Uterus (tissue), 4 donors: ENCODE measurements around the gene CACNA1E. TPM values are rescaled to one million over a fixed set of nuclear protein-coding genes. Genes with fewer than 3 reads are reported as not detected.

Experiments
- DNase-seq, 2 donors: peaks; one replicate each; pipeline ENCODE4 v3.0.0-alpha.2; 2019 to 2020
- H3K27ac ChIP-seq, 2 donors: fragments of 200-600 bp; sonication (generic); 1 replicate in 1 of 2; 2 replicates in 1 of 2; pipeline ENCODE4 v1.5.1; 2016 to 2018
- H3K27me3 ChIP-seq, 2 donors: fragments of 200-600 bp; sonication (generic); one replicate each; pipeline ENCODE4 v1.5.1; 2018 to 2019; ENCODE audit warnings: control low read depth in 1 of 2
- H3K36me3 ChIP-seq, 2 donors: fragments of 200-600 bp; sonication (generic); one replicate each; pipeline ENCODE4 v1.5.1; 2019; ENCODE audit warnings: control low read depth in 1 of 2
- H3K4me1 ChIP-seq, 2 donors: fragments of 200-600 bp; sonication (generic); one replicate each; pipeline ENCODE4 v1.5.1; 2018 to 2019; ENCODE audit warnings: control low read depth in 1 of 2
- H3K4me3 ChIP-seq, 2 donors: fragments of 200-600 bp; sonication (generic); 1 replicate in 1 of 2; 2 replicates in 1 of 2; pipeline ENCODE4 v1.5.1; 2018 to 2019; ENCODE audit warnings: mild to moderate bottlenecking in 1 of 2
- H3K9me3 ChIP-seq, 2 donors: fragments of 200-600 bp; sonication (generic); one replicate each; pipeline ENCODE4 v1.5.1; 2019; ENCODE audit warnings: control low read depth in 1 of 2
- POLR2A ChIP-seq, 2 donors: fragments of 450-650 bp; IDR thresholded peaks; one replicate each; pipeline ENCODE4 v1.6.1; 2016; ENCODE audit warnings: antibody characterized with exemption in 2 of 2, mild to moderate bottlenecking in 1 of 2, moderate library complexity in 1 of 2
- intact Hi-C: fragments of 100-400 bp; cut with DNase I; formaldehyde crosslinking; loops from one replicate; pipeline ENCODE4 v1.15.1; 2023; ENCODE audit warnings: low total_unique reads
- total RNA-seq, 4 donors: library from RNA; depleted of rRNA in 3 of 4; stranded (reverse); fragments of >200 nt in 3 of 4; gene quantifications; one replicate each; pipeline versions ENCODE4 v1.1.0 to v1.2.4, GENCODE V29; 2014 to 2023
- TF ChIP-seq, protein P1 (sequence below), 4 experiments: fragments of 200-600 bp in 2 of 4; fragments of 450-650 bp in 2 of 4; sonication (generic) in 2 of 4; IDR thresholded peaks; one replicate each; pipeline ENCODE4 v1.5.1; 2016 to 2019; ENCODE audit warnings: antibody characterized with exemption in 4 of 4, mild to moderate bottlenecking in 2 of 4, moderate library complexity in 1 of 4
- donor health status: DM: yes; HTN: yes; CAD: no.

Gene CACNA1E
- total RNA-seq, 4 donors from 2014 or later, result 0.12 to 3.4 TPM; not detected in 2

DNA sequence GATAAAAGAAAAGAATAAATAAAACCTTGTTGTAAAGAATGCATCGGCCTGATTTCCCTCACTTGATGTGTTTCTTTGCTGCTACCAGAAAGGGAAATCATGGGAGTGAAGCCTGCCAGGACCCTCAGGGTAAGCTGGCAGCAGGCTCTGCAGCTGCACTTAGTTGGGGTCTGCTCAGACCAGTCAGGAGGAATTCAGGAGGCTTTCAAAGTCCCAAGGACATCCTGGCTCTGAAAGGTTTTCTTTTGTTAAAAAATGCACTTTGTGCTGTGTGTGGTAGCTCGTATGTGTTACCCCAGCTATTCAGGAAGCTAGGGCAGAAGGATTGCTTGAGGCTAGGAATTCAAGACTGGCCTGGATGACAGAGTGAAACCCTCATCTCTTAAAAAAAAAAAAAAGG is 323.4 kb downstream of the CACNA1E start:
- Histone ChIP-seq H3K27me3 (no peaks in the 10 kb centered on the region), H3K36me3 (no peaks in the 10 kb centered on the region), H3K27ac (no peak overlapping the region), H3K4me3 (no peak overlapping the region), H3K9me3 (no peaks in the 10 kb centered on the region), H3K4me1 (no peaks in the 10 kb centered on the region)
- intact Hi-C loops, result no loop called here
- no peak for DNase-seq
- no peak for TF ChIP-seq POLR2A (IDR thresholded peaks at IDR 0.05)
- TF ChIP-seq, protein P1, sequence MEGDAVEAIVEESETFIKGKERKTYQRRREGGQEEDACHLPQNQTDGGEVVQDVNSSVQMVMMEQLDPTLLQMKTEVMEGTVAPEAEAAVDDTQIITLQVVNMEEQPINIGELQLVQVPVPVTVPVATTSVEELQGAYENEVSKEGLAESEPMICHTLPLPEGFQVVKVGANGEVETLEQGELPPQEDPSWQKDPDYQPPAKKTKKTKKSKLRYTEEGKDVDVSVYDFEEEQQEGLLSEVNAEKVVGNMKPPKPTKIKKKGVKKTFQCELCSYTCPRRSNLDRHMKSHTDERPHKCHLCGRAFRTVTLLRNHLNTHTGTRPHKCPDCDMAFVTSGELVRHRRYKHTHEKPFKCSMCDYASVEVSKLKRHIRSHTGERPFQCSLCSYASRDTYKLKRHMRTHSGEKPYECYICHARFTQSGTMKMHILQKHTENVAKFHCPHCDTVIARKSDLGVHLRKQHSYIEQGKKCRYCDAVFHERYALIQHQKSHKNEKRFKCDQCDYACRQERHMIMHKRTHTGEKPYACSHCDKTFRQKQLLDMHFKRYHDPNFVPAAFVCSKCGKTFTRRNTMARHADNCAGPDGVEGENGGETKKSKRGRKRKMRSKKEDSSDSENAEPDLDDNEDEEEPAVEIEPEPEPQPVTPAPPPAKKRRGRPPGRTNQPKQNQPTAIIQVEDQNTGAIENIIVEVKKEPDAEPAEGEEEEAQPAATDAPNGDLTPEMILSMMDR (IDR thresholded peaks at IDR 0.05), result no peak

DNA sequence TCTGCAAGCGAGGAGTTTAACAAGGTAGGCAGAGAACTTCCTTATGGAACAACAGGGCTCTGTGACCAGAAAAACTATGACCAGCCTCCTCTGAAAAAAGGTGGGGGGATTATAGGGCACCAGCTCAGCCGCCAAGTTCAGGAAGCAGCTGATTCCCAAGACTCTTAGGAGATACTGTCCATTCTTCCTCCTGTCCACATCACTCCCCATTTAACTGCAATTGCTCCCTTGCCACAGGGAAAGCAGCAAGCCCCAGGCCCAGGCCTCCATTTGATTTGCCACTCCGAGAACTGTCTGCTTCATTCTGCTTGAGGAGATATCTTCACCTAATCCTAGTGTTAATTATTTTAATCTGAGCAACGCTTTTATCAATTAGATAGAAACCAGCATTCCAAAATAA is 323.9 kb downstream of the CACNA1E start:
- DNase-seq, result no peak
- Histone ChIP-seq H3K4me3 (no peak overlapping the region), H3K27me3 (no peaks in the 10 kb centered on the region), H3K27ac (no peak overlapping the region), H3K36me3 (no peaks in the 10 kb centered on the region), H3K9me3 (no peaks in the 10 kb centered on the region), H3K4me1 (no peaks in the 10 kb centered on the region)
- intact Hi-C loops, result no loop called here
- TF ChIP-seq, protein P1 (IDR thresholded peaks at IDR 0.05), result no peak
- TF ChIP-seq POLR2A (IDR thresholded peaks at IDR 0.05), result no peak

DNA sequence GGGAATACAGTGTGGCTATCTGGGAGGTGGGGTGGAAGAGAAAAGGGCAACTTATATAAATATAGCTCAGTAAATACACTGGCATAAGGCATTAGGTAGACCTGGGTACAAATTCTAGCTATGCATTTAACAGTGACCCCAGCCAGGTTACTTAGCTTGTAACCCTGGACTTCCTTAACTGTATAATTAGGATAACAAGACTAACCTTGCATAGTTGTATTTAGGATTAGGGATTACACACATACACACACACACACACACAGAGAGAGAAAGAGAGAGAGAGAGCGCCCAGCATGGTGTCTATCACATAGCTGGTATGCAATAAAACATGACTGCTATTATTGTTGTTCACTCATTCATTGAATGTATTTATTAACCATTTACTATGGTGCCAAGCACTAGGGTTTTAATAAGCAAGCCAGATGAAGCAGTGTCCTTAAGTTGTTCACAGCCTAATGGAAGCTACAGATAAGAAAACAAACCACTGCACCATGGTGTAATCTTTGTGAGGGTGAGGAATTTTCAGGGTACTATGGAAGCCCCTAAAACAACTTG is 326.8 kb downstream of the CACNA1E start:
- no peaks in the 10 kb centered on the region for H3K36me3 ChIP-seq
- no peak for DNase-seq
- H3K4me1 ChIP-seq, result no peaks in the 10 kb centered on the region
- H3K27me3 ChIP-seq, result no peaks in the 10 kb centered on the region
- H3K9me3 ChIP-seq, result no peaks in the 10 kb centered on the region
- no peak overlapping the region for H3K4me3 ChIP-seq
- H3K27ac ChIP-seq, result no peak overlapping the region
- TF ChIP-seq POLR2A (IDR thresholded peaks at IDR 0.05), result no peak
- TF ChIP-seq, protein P1 (IDR thresholded peaks at IDR 0.05), result no peak
- intact Hi-C loops, result no loop called here

DNA sequence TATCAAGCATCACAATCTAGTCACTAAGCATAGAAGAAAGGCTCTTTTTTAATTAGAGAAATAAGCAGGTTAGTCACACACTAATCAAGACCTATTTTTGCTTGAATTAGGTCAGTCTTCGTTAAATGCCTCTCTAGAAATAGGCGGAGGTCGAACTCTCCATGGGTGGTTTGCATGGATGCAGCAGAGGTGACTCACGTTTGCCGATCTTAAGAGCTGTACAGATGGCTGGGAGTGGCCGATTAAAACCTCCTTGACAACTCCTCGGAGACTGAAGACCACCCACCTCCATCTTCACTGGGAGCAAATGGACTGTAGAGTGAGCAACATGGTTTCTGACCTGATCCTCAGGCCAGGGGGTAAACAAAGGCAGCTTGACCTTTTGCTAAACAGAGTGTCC is 328.9 kb downstream of the CACNA1E start:
- Histone ChIP-seq H3K36me3 (no peaks in the 10 kb centered on the region), H3K4me3 (no peak overlapping the region), H3K27me3 (no peaks in the 10 kb centered on the region), H3K4me1 (no peaks in the 10 kb centered on the region), H3K9me3 (no peaks in the 10 kb centered on the region), H3K27ac (no peak overlapping the region)
- no peak for DNase-seq
- TF ChIP-seq, protein P1 (IDR thresholded peaks at IDR 0.05), result no peak
- TF ChIP-seq POLR2A (IDR thresholded peaks at IDR 0.05), result no peak
- intact Hi-C loops, result no loop called here

DNA sequence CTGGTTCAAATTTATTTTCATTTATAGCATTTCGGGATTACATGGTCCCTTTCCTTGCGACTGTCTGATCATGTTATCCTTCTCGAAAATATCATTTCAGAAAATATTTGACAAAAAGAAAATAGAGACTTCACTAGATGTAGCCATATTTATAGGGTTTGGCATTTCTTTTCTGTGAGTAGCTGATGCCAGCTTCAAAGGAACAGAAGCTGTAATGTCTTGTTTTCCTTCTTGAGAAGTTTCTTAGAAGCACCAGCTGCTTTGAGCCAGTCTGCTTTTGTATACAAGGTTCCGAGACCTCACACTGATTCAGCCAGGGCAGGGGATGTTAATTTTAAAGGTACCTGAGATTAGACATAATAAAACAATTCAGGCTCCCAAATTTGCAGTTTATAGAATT is 329.9 kb downstream of the CACNA1E start:
- no peaks in the 10 kb centered on the region for H3K27me3 ChIP-seq
- TF ChIP-seq POLR2A (IDR thresholded peaks at IDR 0.05), result no peak
- TF ChIP-seq, protein P1 (IDR thresholded peaks at IDR 0.05), result no peak
- no peaks in the 10 kb centered on the region for H3K9me3 ChIP-seq
- H3K36me3 ChIP-seq, result no peaks in the 10 kb centered on the region
- H3K4me1 ChIP-seq, result no peaks in the 10 kb centered on the region
- intact Hi-C loops, result no loop called here
- DNase-seq, result no peak
- H3K27ac ChIP-seq, result no peak overlapping the region
- no peak overlapping the region for H3K4me3 ChIP-seq
